ENCODE data around the gene CDC45. TPM values are rescaled to one million over a fixed set of nuclear protein-coding genes. Genes with fewer than 3 reads are reported as not detected.

The CDC45 gene
- total and polyA plus RNA-seq, 2 of the 13 experiments (the other 11 are each of a cell fraction or from before 2014, with no cell fraction given), result 14.4 to 36.3 TPM

DNA sequence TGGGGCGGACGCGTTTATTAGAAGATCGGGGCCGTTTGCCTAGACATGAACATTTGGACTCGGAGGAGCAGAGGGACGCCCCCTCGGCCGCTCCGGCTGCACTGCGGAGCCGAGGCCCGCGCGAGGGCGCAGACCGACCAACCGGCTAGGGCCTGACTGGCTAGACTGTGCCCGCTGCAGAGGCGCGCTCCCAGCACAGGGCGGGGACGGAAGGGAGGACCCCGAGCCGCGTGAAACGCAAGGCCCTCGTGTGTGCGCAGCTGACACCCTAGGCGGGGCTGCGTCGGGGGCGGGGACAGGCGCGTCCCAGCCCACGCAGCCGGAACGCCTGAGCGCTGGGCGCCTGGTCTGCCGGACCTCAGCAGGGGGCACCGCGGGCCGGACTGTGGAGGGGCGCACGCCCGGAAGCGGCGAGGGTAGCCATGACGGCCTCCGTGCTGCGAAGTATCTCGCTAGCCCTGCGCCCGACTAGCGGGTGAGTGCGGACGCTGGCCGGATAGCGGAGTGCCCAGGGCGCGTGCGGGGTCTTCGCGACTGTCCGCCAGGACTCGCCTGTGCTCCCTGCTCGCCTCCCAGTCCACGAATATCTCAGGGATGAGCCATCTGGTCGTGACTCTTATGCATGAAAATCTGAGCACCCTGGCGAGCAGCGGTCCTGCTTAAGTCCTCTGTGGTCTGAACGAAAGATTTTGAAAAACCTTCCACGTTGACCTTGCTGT, 47.4 kb upstream of the CDC45 start, which contains the start of gene MRPL40 (continued):
- peak; percentile 92 for TF ChIP-seq SALL1 (CRISPR knock-in tag; IDR thresholded peaks at IDR 0.05)
- no peak; the same call in 1 of the 2 replicates for TF ChIP-seq ZNF451 (CRISPR knock-in tag; IDR thresholded peaks at IDR 0.05)
- TF ChIP-seq KLF9 (CRISPR knock-in tag; IDR thresholded peaks at IDR 0.05; ENCODE audit: low read depth), result peak; percentile 88; the same call in 1 of the 2 replicates
- peak; percentile 88; the same call in 1 of the 2 replicates for TF ChIP-seq HIVEP1 (CRISPR knock-in tag; IDR thresholded peaks at IDR 0.05)
- peak; percentile 85; the same call in 1 of the 2 replicates for TF ChIP-seq KDM5B (CRISPR knock-in tag; IDR thresholded peaks at IDR 0.05; ENCODE audit: borderline replicate concordance)
- 0 out of 2 replicates have a peak, but pooled peaks have one; percentile 49 for TF ChIP-seq ZNF441 (CRISPR knock-in tag; IDR thresholded peaks at IDR 0.05; ENCODE audit: borderline replicate concordance)
- TF ChIP-seq DNMT1 (CRISPR knock-in tag; IDR thresholded peaks at IDR 0.05), result peak; percentile 47; the same call in 1 of the 2 replicates
- 0 out of 2 replicates have a peak, but pooled peaks have one; percentile 63 for TF ChIP-seq CSRNP2 (CRISPR knock-in tag; conservative IDR thresholded peaks at IDR 0.05; ENCODE audit: low read depth)
- TF ChIP-seq SALL2 (CRISPR knock-in tag; IDR thresholded peaks at IDR 0.05), result peak; percentile 100
- peak; percentile 96; the same call in 1 of the 2 replicates for TF ChIP-seq NR1H2 (CRISPR knock-in tag; IDR thresholded peaks at IDR 0.05; ENCODE audit: borderline replicate concordance, low read depth)
- TF ChIP-seq CCDC6 (CRISPR knock-in tag; IDR thresholded peaks at IDR 0.05), result peak; percentile 97
- TF ChIP-seq ZNF780A (CRISPR knock-in tag; IDR thresholded peaks at IDR 0.05), result peak; percentile 57
- TF ChIP-seq PREB (CRISPR knock-in tag; IDR thresholded peaks at IDR 0.05), result peak; percentile 86; the same call in 1 of the 2 replicates
- peak; percentile 92; the same call in 1 of the 2 replicates for TF ChIP-seq ZNF224 (CRISPR knock-in tag; IDR thresholded peaks at IDR 0.05)
- TF ChIP-seq ZNF44 (CRISPR knock-in tag; IDR thresholded peaks at IDR 0.05), result no peak; the same call in 1 of the 2 replicates
- TF ChIP-seq ZNF7 (CRISPR knock-in tag; IDR thresholded peaks at IDR 0.05), result 0 out of 2 replicates have a peak, but pooled peaks have one; percentile 44
- peak; percentile 46; the same call in 1 of the 2 replicates for TF ChIP-seq FOXM1 (CRISPR knock-in tag; IDR thresholded peaks at IDR 0.05)
- peak; percentile 96 for TF ChIP-seq PHF20 (CRISPR knock-in tag; IDR thresholded peaks at IDR 0.05)
- no peak for TF ChIP-seq ZNF850 (CRISPR knock-in tag; conservative IDR thresholded peaks at IDR 0.05)
- TF ChIP-seq FOXP1 (IDR thresholded peaks at IDR 0.05), result no peak
- peak; percentile 54 for TF ChIP-seq FOXP1 (CRISPR knock-in tag; IDR thresholded peaks at IDR 0.05)
- TF ChIP-seq, protein P1, sequence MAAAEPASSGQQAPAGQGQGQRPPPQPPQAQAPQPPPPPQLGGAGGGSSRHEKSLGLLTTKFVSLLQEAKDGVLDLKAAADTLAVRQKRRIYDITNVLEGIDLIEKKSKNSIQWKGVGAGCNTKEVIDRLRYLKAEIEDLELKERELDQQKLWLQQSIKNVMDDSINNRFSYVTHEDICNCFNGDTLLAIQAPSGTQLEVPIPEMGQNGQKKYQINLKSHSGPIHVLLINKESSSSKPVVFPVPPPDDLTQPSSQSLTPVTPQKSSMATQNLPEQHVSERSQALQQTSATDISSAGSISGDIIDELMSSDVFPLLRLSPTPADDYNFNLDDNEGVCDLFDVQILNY (CRISPR knock-in tag; conservative IDR thresholded peaks at IDR 0.05), result peak; percentile 62; the same call in 1 of the 2 replicates
- TF ChIP-seq STAG1 (CRISPR knock-in tag; IDR thresholded peaks at IDR 0.05), result peak; percentile 19; the same call in 1 of the 2 replicates
- peak; percentile 94; the same call in 1 of the 2 replicates for TF ChIP-seq EEA1 (CRISPR knock-in tag; IDR thresholded peaks at IDR 0.05; ENCODE audit: borderline replicate concordance)
- TF ChIP-seq, protein P2, sequence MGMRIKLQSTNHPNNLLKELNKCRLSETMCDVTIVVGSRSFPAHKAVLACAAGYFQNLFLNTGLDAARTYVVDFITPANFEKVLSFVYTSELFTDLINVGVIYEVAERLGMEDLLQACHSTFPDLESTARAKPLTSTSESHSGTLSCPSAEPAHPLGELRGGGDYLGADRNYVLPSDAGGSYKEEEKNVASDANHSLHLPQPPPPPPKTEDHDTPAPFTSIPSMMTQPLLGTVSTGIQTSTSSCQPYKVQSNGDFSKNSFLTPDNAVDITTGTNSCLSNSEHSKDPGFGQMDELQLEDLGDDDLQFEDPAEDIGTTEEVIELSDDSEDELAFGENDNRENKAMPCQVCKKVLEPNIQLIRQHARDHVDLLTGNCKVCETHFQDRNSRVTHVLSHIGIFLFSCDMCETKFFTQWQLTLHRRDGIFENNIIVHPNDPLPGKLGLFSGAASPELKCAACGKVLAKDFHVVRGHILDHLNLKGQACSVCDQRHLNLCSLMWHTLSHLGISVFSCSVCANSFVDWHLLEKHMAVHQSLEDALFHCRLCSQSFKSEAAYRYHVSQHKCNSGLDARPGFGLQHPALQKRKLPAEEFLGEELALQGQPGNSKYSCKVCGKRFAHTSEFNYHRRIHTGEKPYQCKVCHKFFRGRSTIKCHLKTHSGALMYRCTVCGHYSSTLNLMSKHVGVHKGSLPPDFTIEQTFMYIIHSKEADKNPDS (CRISPR knock-in tag; IDR thresholded peaks at IDR 0.05), result peak; percentile 97
- peak; percentile 77 for TF ChIP-seq ZBTB20 (CRISPR knock-in tag; IDR thresholded peaks at IDR 0.05; ENCODE audit: borderline replicate concordance, low read depth)

Data from HepG2 (cell line).